HCT116 (cell line): ENCODE measurements around the gene SULT1B1. TPM values are rescaled to one million over a fixed set of nuclear protein-coding genes. Genes with fewer than 3 reads are reported as not detected.

Experiments
- ATAC-seq: fragments of 200-7000 bp; cut with Tn5 transposase; 2 replicates; pipeline ENCODE4 v1.9.1; 2020; ENCODE audit warnings: mild to moderate bottlenecking, moderate library complexity
- BruUV-seq: library from RNA; stranded (reverse); fragments of 400-500 nt; replicated peaks from 2 replicates; lab custom pipeline; 2021; lab: Mats Ljungman, UMichigan
- CTCF ChIA-PET: fragments of 300-600 bp; sonication (Branson Sonifier 250); formaldehyde crosslinking; loops from one replicate; lab custom pipeline; 2021; ENCODE audit warnings: antibody characterized with exemption; lab: Charles Lee
- POLR2A ChIA-PET: fragments of 300-600, 350-600 bp; sonication (Branson Sonifier 250); formaldehyde crosslinking; loops from one replicate; lab custom pipeline; 2021; ENCODE audit warnings: antibody characterized with exemption; lab: Charles Lee
- RAD21 ChIA-PET, 2 experiments: fragments of 300-600 bp; sonication (Branson Sonifier 250); formaldehyde crosslinking; loops; one replicate each; lab custom pipeline; 2023; ENCODE audit warnings: low total read pairs in 2 of 2; ENCODE audit not compliant: uncharacterized antibody in 2 of 2, unreplicated experiment in 2 of 2, low non-redundant PET in 1 of 2; lab: Charles Lee
- DNase-seq: peaks from one replicate; pipeline ENCODE4 v3.0.0-alpha.2; 2010; ENCODE audit warnings: low read depth, low spot score
- H2AFZ ChIP-seq: fragments of 200-600 bp; shearing (Covaris generic), sonication (generic); 2 replicates; pipeline ENCODE4 v1.6.1; 2017; ENCODE audit warnings: low read depth, mixed run types, mixed read lengths, antibody characterized with exemption, low read length; ENCODE audit not compliant: poor library complexity, severe bottlenecking
- H3K27ac ChIP-seq: 2 replicates; pipeline ENCODE4 v1.5.1; 2012; ENCODE audit warnings: low read depth, low read length
- H3K27me3 ChIP-seq: fragments of 200-600 bp; sonication (generic); 2 replicates; pipeline ENCODE4 v1.6.1; 2016; ENCODE audit warnings: mixed run types, low read length, mixed read lengths; ENCODE audit not compliant: insufficient read depth
- H3K36me3 ChIP-seq, 2 experiments: fragments of 200-500 bp in 1 of 2; fragments of 200-600 bp in 1 of 2; sonication (Bioruptor generic) in 1 of 2; sonication (generic) in 1 of 2; 2 replicates each; pipeline versions ENCODE4 v1.5.1 to v1.6.1; 2014 to 2016; ENCODE audit warnings: low read length in 2 of 2, inconsistent platforms in 1 of 2, mixed read lengths in 1 of 2, mixed run types in 1 of 2; ENCODE audit not compliant: insufficient read depth in 2 of 2, control insufficient read depth in 1 of 2
- H3K4me1 ChIP-seq, 2 experiments: fragments of 200-600 bp in 1 of 2; sonication (generic) in 1 of 2; 2 replicates each; pipeline versions ENCODE4 v1.5.1 to v1.6.1; 2012 to 2017; ENCODE audit warnings: low read length in 2 of 2, inconsistent platforms in 1 of 2, mild to moderate bottlenecking in 1 of 2, mixed read lengths in 1 of 2, mixed run types in 1 of 2, moderate library complexity in 1 of 2; ENCODE audit not compliant: insufficient read depth in 2 of 2, control insufficient read depth in 1 of 2
- H3K4me2 ChIP-seq: fragments of 200-600 bp; sonication (generic); 2 replicates; pipeline ENCODE4 v1.6.1; 2017; ENCODE audit warnings: mixed run types, low read length, mixed read lengths
- H3K4me3 ChIP-seq, 2 experiments: fragments of 200-600 bp in 1 of 2; sonication (generic) in 1 of 2; replicated peaks in 1 of 2; 2 replicates each; pipeline ENCODE4 v1.5.1; 2011 to 2016; ENCODE audit warnings: low read length in 2 of 2, control low read depth in 1 of 2, low read depth in 1 of 2, mild to moderate bottlenecking in 1 of 2, mixed read lengths in 1 of 2, mixed run types in 1 of 2
- H3K79me2 ChIP-seq: fragments of 200-600 bp; sonication (generic); 2 replicates; pipeline ENCODE4 v1.6.1; 2017; ENCODE audit warnings: mild to moderate bottlenecking, mixed run types, low read length, moderate library complexity, mixed read lengths; ENCODE audit not compliant: insufficient read depth
- H3K9ac ChIP-seq: fragments of 200-600 bp; sonication (generic); 2 replicates; pipeline ENCODE4 v1.6.1; 2016; ENCODE audit warnings: low read length, mixed read lengths
- H3K9me2 ChIP-seq: fragments of 200-600 bp; sonication (generic), shearing (Covaris generic); 2 replicates; pipeline ENCODE4 v1.6.1; 2017; ENCODE audit warnings: mixed run types, mild to moderate bottlenecking, moderate library complexity; ENCODE audit not compliant: insufficient read depth
- H3K9me3 ChIP-seq, 2 experiments: fragments of 200-500 bp in 1 of 2; fragments of 200-600 bp in 1 of 2; sonication (Bioruptor generic) in 1 of 2; sonication (generic) in 1 of 2; 2 replicates each; pipeline ENCODE4 v1.6.1; 2014 to 2017; ENCODE audit warnings: low read length in 2 of 2, mixed read lengths in 2 of 2, inconsistent platforms in 1 of 2, low read depth in 1 of 2, mild to moderate bottlenecking in 1 of 2, mixed run types in 1 of 2, moderate library complexity in 1 of 2; ENCODE audit not compliant: control insufficient read depth in 1 of 2, insufficient read depth in 1 of 2
- H4K20me1 ChIP-seq: fragments of 200-600 bp; sonication (generic), shearing (Covaris generic); 2 replicates; pipeline ENCODE4 v1.6.1; 2017; ENCODE audit warnings: mixed run types, mild to moderate bottlenecking, moderate library complexity; ENCODE audit not compliant: insufficient read depth
- CEBPB ChIP-seq: IDR thresholded peaks from 2 replicates; pipeline ENCODE4 v1.6.1; 2012; ENCODE audit warnings: low read depth
- EGR1 ChIP-seq: IDR thresholded peaks from 2 replicates; pipeline ENCODE4 v1.6.1; 2012; ENCODE audit warnings: low read depth
- ELF1 ChIP-seq: IDR thresholded peaks from 2 replicates; pipeline ENCODE4 v1.6.1; 2012; ENCODE audit warnings: low read depth, borderline replicate concordance
- JUND ChIP-seq: IDR thresholded peaks from 2 replicates; pipeline ENCODE4 v1.6.1; 2012
- POLR2A ChIP-seq: IDR thresholded peaks from 2 replicates; pipeline ENCODE4 v1.7.0; 2011; ENCODE audit warnings: borderline replicate concordance; ENCODE audit not compliant: insufficient read depth, insufficient read length; ENCODE audit errors: extremely low read depth
- RAD21 ChIP-seq: IDR thresholded peaks from 2 replicates; pipeline ENCODE4 v1.6.1; 2012; ENCODE audit warnings: low read depth, mild to moderate bottlenecking
- SIN3A ChIP-seq: IDR thresholded peaks from 2 replicates; pipeline ENCODE4 v1.6.1; 2012; ENCODE audit warnings: low read depth
- TCF7L2 ChIP-seq: IDR thresholded peaks from 2 replicates; pipeline ENCODE4 v1.7.0; 2011; ENCODE audit warnings: borderline replicate concordance, inconsistent platforms; ENCODE audit not compliant: insufficient read depth, insufficient read length; ENCODE audit errors: extremely low read depth
- YY1 ChIP-seq: IDR thresholded peaks from 2 replicates; pipeline ENCODE4 v1.6.1; 2011; ENCODE audit warnings: low read length, low read depth, moderate library complexity, mild to moderate bottlenecking; ENCODE audit not compliant: insufficient replicate concordance; ENCODE audit errors: extremely low read depth
- ZFX ChIP-seq: fragments of 450-650 bp; IDR thresholded peaks from 2 replicates; pipeline ENCODE4 v1.6.1; 2017
- intact Hi-C: fragments of 100-400 bp; cut with micrococcal nuclease; formaldehyde crosslinking; loops from 2 replicates; pipeline ENCODE4 v1.10.0; 2022
- total RNA-seq: library from RNA; stranded (reverse); gene quantifications from one replicate; pipeline ENCODE4 v1.2.1, GENCODE V29; 2021; ENCODE audit not compliant: unreplicated experiment
- TF ChIP-seq, protein P1 (sequence below): IDR thresholded peaks from 2 replicates; pipeline ENCODE4 v1.6.1; 2011; ENCODE audit warnings: mild to moderate bottlenecking, low read length, moderate library complexity; ENCODE audit not compliant: insufficient replicate concordance; ENCODE audit errors: extremely low read depth
- TF ChIP-seq, protein P2 (sequence below), 3 experiments: fragments of 200-600 bp in 1 of 3; sonication (generic) in 1 of 3; IDR thresholded peaks in 2 of 3; conservative IDR thresholded peaks in 1 of 3; 2 replicates each; pipeline ENCODE4 v1.5.1; 2012 to 2017; ENCODE audit warnings: low read depth in 2 of 3, low read length in 2 of 3, antibody characterized with exemption in 1 of 3, borderline replicate concordance in 1 of 3, control low read depth in 1 of 3, mild to moderate bottlenecking in 1 of 3, mixed read lengths in 1 of 3, mixed run types in 1 of 3, moderate library complexity in 1 of 3; ENCODE audit not compliant: insufficient read depth in 1 of 3
- TF ChIP-seq, protein P3 (sequence below): IDR thresholded peaks from 2 replicates; pipeline ENCODE4 v1.6.1; 2012
- TF ChIP-seq, protein P4 (sequence below): IDR thresholded peaks from 2 replicates; pipeline ENCODE4 v1.6.1; 2012

SULT1B1 gene
- total RNA-seq, 1 experiment from 2014 or later, result 0.10 TPM

DNA sequence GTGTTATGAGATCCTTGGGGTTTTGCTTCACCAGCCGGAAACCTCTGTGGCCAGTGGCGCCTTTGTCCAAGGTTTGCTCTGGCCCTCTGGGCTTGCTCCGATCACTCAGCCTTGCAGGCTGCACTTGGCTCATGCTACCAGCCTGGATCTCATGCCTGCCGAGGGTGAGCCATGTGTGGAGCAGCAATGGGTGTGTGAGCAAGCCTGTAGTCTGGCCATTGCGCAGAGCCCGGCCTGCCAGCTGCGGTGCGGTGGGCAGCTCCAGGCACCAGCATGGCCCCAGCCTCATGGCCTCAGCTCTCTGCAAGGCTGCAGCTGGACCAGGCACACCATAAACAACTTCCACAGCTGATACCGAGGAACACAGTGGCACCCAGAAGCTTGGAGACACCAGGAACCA lies 17.8 kb downstream of the SULT1B1 start:
- no peak for TF ChIP-seq CEBPB
- TF ChIP-seq, protein P1, sequence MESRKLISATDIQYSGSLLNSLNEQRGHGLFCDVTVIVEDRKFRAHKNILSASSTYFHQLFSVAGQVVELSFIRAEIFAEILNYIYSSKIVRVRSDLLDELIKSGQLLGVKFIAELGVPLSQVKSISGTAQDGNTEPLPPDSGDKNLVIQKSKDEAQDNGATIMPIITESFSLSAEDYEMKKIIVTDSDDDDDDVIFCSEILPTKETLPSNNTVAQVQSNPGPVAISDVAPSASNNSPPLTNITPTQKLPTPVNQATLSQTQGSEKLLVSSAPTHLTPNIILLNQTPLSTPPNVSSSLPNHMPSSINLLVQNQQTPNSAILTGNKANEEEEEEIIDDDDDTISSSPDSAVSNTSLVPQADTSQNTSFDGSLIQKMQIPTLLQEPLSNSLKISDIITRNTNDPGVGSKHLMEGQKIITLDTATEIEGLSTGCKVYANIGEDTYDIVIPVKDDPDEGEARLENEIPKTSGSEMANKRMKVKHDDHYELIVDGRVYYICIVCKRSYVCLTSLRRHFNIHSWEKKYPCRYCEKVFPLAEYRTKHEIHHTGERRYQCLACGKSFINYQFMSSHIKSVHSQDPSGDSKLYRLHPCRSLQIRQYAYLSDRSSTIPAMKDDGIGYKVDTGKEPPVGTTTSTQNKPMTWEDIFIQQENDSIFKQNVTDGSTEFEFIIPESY, result no peak
- TF ChIP-seq, protein P2, sequence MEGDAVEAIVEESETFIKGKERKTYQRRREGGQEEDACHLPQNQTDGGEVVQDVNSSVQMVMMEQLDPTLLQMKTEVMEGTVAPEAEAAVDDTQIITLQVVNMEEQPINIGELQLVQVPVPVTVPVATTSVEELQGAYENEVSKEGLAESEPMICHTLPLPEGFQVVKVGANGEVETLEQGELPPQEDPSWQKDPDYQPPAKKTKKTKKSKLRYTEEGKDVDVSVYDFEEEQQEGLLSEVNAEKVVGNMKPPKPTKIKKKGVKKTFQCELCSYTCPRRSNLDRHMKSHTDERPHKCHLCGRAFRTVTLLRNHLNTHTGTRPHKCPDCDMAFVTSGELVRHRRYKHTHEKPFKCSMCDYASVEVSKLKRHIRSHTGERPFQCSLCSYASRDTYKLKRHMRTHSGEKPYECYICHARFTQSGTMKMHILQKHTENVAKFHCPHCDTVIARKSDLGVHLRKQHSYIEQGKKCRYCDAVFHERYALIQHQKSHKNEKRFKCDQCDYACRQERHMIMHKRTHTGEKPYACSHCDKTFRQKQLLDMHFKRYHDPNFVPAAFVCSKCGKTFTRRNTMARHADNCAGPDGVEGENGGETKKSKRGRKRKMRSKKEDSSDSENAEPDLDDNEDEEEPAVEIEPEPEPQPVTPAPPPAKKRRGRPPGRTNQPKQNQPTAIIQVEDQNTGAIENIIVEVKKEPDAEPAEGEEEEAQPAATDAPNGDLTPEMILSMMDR (IDR thresholded peaks at IDR 0.05 in 2 of 3, conservative IDR thresholded peaks at IDR 0.05 in 1 of 3; ENCODE audit: borderline replicate concordance in 1 of 3, insufficient read depth in 1 of 3, low read depth in 2 of 3, low read length in 2 of 3), result no peak
- TF ChIP-seq POLR2A, result no peak
- H3K4me2 ChIP-seq, result no peak overlapping the region
- no peaks in the 10 kb centered on the region for H3K9me3 ChIP-seq
- H3K27ac ChIP-seq, result no peak overlapping the region
- no peak overlapping the region for H2AFZ ChIP-seq
- no peaks in the 10 kb centered on the region for H3K79me2 ChIP-seq
- ChIA-PET POLR2A (no interaction called here), CTCF (no interaction called here), RAD21 (no interaction called here)
- H3K36me3 ChIP-seq, result no peaks in the 10 kb centered on the region
- no peak overlapping the region for H3K9ac ChIP-seq
- DNase-seq (no peak), ATAC-seq (no peak)
- BruUV-seq, result no TSS peak
- H3K27me3 ChIP-seq, result no peaks in the 10 kb centered on the region
- H3K9me2 ChIP-seq, result no peaks in the 10 kb centered on the region
- H3K4me1 ChIP-seq, result no peaks in the 10 kb centered on the region
- intact Hi-C loops, result no loop called here
- H3K4me3 ChIP-seq, result no peak overlapping the region
- H4K20me1 ChIP-seq, result no peaks in the 10 kb centered on the region

DNA sequence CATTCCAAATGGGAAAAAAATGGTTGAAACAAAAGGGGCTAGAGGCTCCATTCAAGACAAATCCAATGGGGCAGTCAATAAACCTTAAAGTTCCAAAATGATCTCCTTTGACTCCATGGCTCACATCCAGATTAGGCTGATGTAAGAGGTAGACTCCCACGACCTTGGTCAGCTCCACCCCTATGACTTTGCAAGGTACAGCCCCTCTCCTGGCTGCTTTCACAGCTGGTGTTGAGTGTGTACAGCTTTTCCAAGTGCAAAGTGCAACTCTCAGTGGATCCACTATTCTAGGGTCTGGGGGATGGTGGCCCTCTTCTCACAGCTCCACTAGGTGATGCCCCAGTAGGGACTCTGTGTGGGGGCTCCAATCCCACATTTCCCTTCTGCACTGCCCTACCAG lies 21.5 kb downstream of the SULT1B1 start:
- no peak overlapping the region for H3K4me2 ChIP-seq
- no peak overlapping the region for H2AFZ ChIP-seq
- no peak overlapping the region for H3K9ac ChIP-seq
- no peaks in the 10 kb centered on the region; the same call in 1 of the 2 replicates for H4K20me1 ChIP-seq
- H3K27ac ChIP-seq, result no peak overlapping the region
- DNase-seq (no peak), ATAC-seq (no peak)
- H3K9me3 ChIP-seq, result no peaks in the 10 kb centered on the region
- no peak overlapping the region for H3K4me3 ChIP-seq
- ChIA-PET RAD21 (no interaction called here), POLR2A (no interaction called here), CTCF (no interaction called here)
- intact Hi-C loops, result no loop called here
- TF ChIP-seq, protein P3, sequence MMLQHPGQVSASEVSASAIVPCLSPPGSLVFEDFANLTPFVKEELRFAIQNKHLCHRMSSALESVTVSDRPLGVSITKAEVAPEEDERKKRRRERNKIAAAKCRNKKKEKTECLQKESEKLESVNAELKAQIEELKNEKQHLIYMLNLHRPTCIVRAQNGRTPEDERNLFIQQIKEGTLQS, result no peak
- TF ChIP-seq, protein P4, sequence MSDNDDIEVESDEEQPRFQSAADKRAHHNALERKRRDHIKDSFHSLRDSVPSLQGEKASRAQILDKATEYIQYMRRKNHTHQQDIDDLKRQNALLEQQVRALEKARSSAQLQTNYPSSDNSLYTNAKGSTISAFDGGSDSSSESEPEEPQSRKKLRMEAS, result no peak
- TF ChIP-seq TCF7L2 (no peak), SIN3A (no peak), POLR2A (no peak), EGR1 (no peak), JUND (no peak), YY1 (no peak), RAD21 (no peak), ZFX (no peak), ELF1 (no peak)
- TF ChIP-seq, protein P1, result no peak
- no peaks in the 10 kb centered on the region for H3K36me3 ChIP-seq
- no peaks in the 10 kb centered on the region for H3K9me2 ChIP-seq
- H3K27me3 ChIP-seq, result no peaks in the 10 kb centered on the region
- H3K4me1 ChIP-seq, result no peaks in the 10 kb centered on the region
- no TSS peak for BruUV-seq
- H3K79me2 ChIP-seq, result no peaks in the 10 kb centered on the region
